Inflammatory macrophage treated with lipopolysaccharide for 4 hours (primary cell): ENCODE results near the gene COBL.

Experiments used
- DNase-seq: peaks from one replicate; pipeline ENCODE4 v3.0.0-alpha.2; 2020

Gene COBL

DNA sequence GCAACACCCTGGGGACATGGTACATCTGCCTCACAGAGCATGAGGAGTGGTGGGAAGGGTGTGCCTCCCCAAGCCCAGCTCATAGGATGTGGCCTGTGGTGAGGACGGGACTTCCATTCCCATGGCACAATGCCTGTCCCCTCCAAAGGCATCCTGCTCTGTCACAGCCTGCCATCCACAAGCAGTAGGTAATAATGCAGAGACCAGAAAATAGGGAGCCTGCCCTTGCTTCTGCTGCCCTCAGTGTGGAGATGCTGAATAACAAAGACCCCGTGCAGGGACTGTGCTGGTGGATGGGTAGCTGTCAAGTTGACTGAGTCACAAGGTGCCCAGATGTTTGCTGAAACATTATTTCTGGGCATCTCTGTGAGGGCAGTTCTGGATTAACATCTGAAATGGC lies 334.0 kb downstream of the COBL start:
- no peak for DNase-seq

DNA sequence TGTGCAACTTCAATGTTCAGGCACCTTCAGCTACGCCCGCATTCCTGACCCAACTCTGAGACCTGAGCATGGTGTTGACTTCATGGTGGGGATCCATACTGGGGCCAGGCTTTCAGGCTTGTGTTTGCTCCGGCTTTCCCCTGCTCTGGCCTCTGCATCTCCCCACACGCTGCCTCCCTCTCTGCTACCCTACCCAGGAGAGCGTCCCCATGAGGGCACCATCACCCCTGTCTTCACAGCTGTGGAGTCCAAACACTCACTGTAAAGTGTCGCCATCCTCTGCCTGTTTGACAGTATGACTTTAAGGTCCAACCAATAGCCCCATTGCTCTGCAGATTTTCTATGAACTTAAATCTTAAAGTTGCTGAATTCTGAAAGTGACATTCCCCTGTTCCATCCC lies 334.9 kb downstream of the COBL start:
- DNase-seq, result no peak

DNA sequence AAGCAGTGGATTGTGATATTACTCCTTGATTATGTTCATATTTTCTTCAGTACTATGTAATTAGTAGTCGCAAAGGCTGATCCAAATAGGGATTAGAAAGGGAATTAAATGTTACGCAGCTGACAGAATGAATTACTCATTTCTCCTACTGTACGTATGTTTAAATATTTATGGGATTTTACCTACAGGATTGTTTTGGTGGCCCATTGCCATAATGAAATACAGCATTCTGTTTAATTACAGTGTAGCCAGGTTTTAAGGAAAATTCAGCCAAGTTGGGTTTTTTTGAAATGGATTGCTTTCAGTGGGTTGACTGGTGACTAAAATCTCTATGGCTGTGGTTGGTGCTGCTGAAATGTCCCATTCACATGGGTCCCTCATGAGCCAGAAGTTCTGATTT lies 336.2 kb downstream of the COBL start:
- DNase-seq, result no peak

DNA sequence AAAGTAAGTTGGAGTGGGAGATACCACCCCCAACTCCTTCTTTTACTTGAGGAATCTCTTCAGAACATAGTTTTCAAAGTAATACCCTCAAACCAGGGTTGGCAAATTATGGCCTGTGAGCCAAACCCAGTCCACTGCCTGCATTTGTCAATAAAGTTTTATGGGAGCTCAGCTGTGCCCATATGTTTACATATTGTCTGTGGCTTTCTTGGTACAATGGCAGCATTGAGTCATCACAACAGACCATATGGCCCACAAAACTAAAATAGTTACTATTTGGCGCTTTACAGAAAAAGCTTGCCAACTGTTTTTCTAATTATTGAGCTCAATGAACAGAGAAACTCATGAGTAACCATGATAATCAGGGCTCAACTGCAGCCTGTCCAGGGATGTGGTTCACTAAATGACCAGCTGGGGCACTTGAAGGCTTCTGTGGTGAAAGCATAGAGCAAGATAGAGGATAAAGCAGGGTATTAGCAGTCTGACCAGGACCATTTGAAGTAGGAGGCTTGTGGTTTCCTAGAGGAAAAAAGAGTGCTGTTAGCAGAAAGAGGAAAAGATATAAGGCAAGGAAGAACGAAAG lies 337.9 kb downstream of the COBL start:
- DNase-seq, result no peak

DNA sequence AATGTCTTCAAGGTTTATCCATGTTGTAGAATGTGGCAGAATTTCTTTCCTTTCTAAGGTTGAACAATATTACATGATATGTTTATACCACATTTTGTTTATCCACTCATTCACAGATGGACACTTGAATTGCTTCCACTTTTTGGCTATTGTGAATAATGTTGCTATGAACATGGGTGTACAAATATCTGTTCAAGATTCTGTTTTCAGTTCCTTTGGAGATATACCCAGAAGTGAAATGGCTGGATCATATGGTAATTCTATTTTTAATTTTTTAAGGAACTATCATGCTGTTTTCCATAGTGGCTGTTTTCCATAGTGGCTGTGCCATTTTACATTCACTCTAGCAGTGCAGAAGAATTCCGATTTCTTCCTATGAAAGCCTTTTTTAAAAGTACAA lies 339.2 kb downstream of the COBL start:
- no peak for DNase-seq

DNA sequence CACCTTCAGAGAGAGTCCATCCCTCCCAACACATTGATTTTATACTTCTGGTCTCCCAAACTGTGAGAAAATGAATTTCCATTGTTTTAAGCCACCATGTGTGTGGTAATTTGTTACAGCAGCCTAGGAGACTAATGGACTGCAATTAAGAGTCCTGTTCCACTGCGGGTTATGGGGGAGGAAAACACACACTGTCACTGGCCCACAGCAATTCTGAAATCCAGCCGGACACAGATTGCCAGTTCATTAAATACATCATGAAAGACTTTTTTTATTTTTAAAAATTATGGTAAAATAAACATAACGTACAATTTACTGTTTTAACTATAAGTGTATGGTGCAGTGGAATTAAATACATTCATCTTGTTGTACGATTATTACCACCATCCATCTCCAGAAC lies 340.5 kb downstream of the COBL start:
- no peak for DNase-seq

DNA sequence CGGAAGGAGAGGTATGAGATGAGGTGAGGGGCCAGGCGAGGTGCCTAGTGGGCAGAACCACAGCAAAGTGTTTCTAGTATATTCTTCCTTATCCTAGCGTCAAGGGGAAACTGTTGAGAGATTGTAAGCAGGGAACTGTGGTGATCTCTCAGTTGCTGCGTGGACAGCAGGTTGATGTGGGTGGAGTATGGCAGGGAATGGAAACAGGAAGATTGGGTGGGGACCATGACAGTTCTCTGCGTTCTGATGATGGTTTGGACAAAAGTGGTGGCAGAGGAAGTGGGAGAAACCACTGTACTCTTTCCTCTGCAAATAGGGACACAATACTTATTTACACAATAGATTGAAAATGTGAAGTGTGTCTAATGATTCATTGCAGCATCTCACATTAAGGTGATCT lies 342.4 kb downstream of the COBL start:
- DNase-seq, result no peak

DNA sequence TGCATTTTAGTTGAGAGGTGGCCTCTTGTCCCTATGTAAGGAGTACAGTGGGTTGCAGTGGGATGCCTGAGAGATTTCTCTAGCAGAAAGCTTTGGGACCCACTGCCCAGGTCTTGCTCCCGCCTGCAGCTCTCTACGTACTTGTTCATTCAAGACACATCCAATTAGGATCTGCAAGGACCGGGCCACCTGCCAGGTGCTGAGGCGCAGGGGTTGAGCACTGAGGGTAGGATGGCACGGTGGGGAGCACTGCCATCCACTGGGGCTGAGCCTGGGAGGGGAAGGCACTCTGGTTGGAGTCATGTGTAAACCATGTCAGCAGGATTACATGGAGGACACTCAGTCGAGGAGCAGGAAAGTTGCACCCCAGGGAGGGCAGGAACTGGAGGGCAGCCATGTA lies 342.8 kb downstream of the COBL start:
- no peak for DNase-seq

DNA sequence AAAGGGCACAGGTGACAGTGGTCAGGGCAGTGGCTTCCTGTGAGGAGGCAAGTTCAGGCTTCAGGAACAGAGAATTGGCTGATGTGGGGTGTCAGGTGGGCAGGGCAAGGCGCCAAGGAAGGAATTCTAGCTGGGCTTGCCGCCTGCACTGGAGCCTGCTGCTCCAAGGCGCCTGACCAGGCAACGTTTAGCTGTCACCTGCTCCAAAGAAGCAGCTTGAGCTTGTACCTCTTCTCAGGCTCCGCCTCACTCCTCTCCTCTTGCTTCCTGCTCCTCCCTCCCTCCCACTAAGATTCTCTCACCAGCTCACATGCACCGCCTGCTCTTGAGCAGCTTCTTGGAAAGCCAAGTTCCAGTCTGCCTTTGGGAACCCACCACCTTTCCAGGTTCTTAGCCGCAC lies 346.5 kb downstream of the COBL start:
- no peak for DNase-seq
